ENCODE results near the gene MGST3.
"Not testable (repeated sequence)": the region's sequence is repeated elsewhere in the genome, so short reads cannot be mapped to it uniquely, and the experiment has no call there.

MGST3 gene

GRCh38 chr1:165658766-165659580 lies 27.9 kb downstream of the MGST3 start:
- not testable (repeated sequence) for DNase-seq (ENCODE audit: low read depth in 2 of 2)

- DNase-seq (ENCODE audit: low read depth in 2 of 2): no peak
These were observed 28.5 kb downstream of the MGST3 start for GRCh38 chr1:165659581-165659895.

- DNase-seq (ENCODE audit: low read depth in 2 of 2): no peak
These were observed 30.7 kb downstream of the MGST3 start for GRCh38 chr1:165661703-165662102.

- DNase-seq (ENCODE audit: low read depth in 2 of 2): no peak
These were observed 31.2 kb downstream of the MGST3 start for GRCh38 chr1:165662186-165662585.

- no peak for DNase-seq (ENCODE audit: low read depth in 2 of 2)
These were observed 35.3 kb downstream of the MGST3 start for GRCh38 chr1:165666152-165666825.

- DNase-seq (ENCODE audit: low read depth in 2 of 2): no peak
These were observed 37.1 kb downstream of the MGST3 start for GRCh38 chr1:165668184-165668583.

GRCh38 chr1:165671526-165671925 lies 40.5 kb downstream of the MGST3 start:
- no peak for DNase-seq (ENCODE audit: low read depth in 2 of 2)

GRCh38 chr1:165674599-165674998 lies 43.6 kb downstream of the MGST3 start:
- no peak for DNase-seq (ENCODE audit: low read depth in 2 of 2)

GRCh38 chr1:165675794-165676193 lies 44.8 kb downstream of the MGST3 start:
- DNase-seq (ENCODE audit: low read depth in 2 of 2): no peak

GRCh38 chr1:165678509-165678908 lies 47.5 kb downstream of the MGST3 start:
- DNase-seq (ENCODE audit: low read depth in 2 of 2): no peak

GRCh38 chr1:165679282-165680036 lies 48.4 kb downstream of the MGST3 start:
- no peak for DNase-seq (ENCODE audit: low read depth in 2 of 2)

- no peak for DNase-seq (ENCODE audit: low read depth in 2 of 2)
These were observed 49.3 kb downstream of the MGST3 start for GRCh38 chr1:165680303-165680702.

GRCh38 chr1:165680773-165681172 lies 49.7 kb downstream of the MGST3 start:
- not testable (repeated sequence) for DNase-seq (ENCODE audit: low read depth in 2 of 2)

GRCh38 chr1:165683848-165684485 lies 52.9 kb downstream of the MGST3 start:
- DNase-seq (ENCODE audit: low read depth in 2 of 2): no peak

GRCh38 chr1:165686121-165686970 lies 55.3 kb downstream of the MGST3 start:
- no peak for DNase-seq (ENCODE audit: low read depth in 2 of 2)

GRCh38 chr1:165686971-165687433 lies 56.0 kb downstream of the MGST3 start:
- no peak for DNase-seq (ENCODE audit: low read depth in 2 of 2)

- no peak for DNase-seq (ENCODE audit: low read depth in 2 of 2)
These were observed 57.0 kb downstream of the MGST3 start for GRCh38 chr1:165688046-165688445.

- no peak for DNase-seq (ENCODE audit: low read depth in 2 of 2)
These were observed 64.0 kb downstream of the MGST3 start for GRCh38 chr1:165695031-165695430.

GRCh38 chr1:165696625-165697100 lies 65.6 kb downstream of the MGST3 start:
- DNase-seq (ENCODE audit: low read depth in 2 of 2): no peak

- no peak for DNase-seq (ENCODE audit: low read depth in 2 of 2)
These were observed 66.5 kb downstream of the MGST3 start for GRCh38 chr1:165697491-165697880.

Measured in stimulated activated CD8-positive, alpha-beta memory T cell treated with anti-CD3 and anti-CD28 coated beads, Interleukin-7, amount 100 ng/mL, for 1 hour (primary cell).